ENCODE measurements around the gene BACH2.
A peak's percentile ranks its signal among the peaks of the same experiment; 100 is the strongest.

Gene BACH2

GRCh38 chr6:90227213-90227612 lies 69.4 kb downstream of the BACH2 start:
- Mint-ChIP-seq H3K4me3 (no peak overlapping the region), H3K36me3 (ENCODE audit: low read depth) (peaks cover 83% of the 10 kb centered on the region), H3K4me1 (peaks cover 83% of the 10 kb centered on the region), H3K27me3 (no peaks in the 10 kb centered on the region), H3K9me3 (peaks cover 20% of the 10 kb centered on the region), H3K27ac (peak overlapping the region; percentile 73)
- ATAC-seq, result no peak
- DNase-seq, result no peak

GRCh38 chr6:90226257-90226656 lies 70.4 kb downstream of the BACH2 start:
- peaks cover 74% of the 10 kb centered on the region for H3K4me1 Mint-ChIP-seq
- peaks cover 22% of the 10 kb centered on the region for H3K9me3 Mint-ChIP-seq
- no peak overlapping the region for H3K4me3 Mint-ChIP-seq
- peak; percentile 79 for ATAC-seq
- no peaks in the 10 kb centered on the region for H3K27me3 Mint-ChIP-seq
- peak overlapping the region; percentile 73 for H3K27ac Mint-ChIP-seq
- no peak for DNase-seq
- peaks cover 83% of the 10 kb centered on the region for H3K36me3 Mint-ChIP-seq (ENCODE audit: low read depth)

DNA sequence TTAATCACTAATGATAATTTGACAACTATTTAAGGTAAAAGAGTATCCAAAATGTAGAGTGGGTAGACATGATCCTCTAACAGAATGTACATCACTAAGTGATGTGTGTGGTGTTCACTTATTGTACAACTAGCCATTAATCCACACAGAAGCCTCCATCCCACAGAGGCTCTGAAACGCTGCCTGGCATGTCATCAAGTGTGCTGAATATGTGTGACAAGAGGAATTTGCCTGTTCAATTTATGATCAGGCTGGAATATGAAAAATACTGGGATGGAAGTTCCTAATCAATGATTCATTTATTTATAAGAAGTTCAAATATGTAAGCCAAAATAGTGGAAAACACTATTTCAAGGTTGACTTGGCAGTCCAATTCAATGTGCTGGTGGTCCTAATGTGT lies 72.4 kb downstream of the BACH2 start:
- Mint-ChIP-seq H3K4me3 (no peak overlapping the region), H3K27me3 (no peaks in the 10 kb centered on the region), H3K4me1 (peaks cover 54% of the 10 kb centered on the region), H3K27ac (no peak overlapping the region), H3K36me3 (ENCODE audit: low read depth) (peaks cover 64% of the 10 kb centered on the region), H3K9me3 (peaks cover 22% of the 10 kb centered on the region)
- ATAC-seq (no peak), DNase-seq (no peak)

DNA sequence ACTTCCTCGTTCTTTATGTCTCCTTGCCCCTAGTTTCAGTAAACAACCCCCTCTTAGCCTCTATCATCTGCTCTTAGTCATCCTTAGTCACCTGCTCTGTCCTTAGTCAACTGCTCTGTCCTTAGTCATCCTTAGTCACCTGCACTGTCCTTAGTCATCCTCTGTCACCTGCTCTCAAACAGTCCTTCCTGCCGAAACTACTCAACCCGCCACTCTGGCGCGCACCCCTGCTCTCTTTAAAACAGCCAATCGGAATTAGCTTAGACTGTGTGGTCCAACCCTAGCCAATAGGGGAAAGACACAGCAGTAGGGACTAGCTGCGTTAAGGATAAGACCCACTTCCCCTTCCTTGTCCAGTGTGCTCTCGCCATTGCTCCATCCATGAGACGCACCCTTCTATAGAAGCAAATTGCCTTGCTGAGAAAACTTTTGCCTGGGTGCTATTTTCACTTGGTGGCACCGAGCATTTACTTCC lies 73.9 kb downstream of the BACH2 start:
- Mint-ChIP-seq H3K27me3 (no peaks in the 10 kb centered on the region), H3K4me3 (peak overlapping the region; percentile 19), H3K36me3 (ENCODE audit: low read depth) (peaks cover 57% of the 10 kb centered on the region), H3K4me1 (peaks cover 40% of the 10 kb centered on the region), H3K27ac (peak overlapping the region; percentile 89), H3K9me3 (peaks cover 22% of the 10 kb centered on the region)
- ATAC-seq, result peak; percentile 63
- no peak for DNase-seq

DNA sequence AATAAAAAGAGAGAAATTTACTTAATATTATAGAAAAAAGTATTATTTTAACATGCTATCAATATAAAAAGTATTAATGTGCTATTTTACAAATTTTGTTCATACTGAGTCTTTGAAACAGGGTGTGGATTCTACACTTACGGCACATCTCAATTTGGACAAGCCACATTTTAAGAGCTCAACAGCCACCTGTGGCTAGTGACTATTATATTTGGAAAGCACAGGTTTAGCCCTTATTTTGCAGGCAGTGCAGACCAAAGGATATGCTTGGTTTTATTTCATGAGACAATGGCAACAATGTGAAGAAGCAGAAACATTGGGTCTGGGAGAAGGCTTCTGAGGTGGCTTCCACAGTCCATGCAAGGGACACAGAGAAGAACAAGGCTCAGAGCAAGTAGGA lies 74.6 kb downstream of the BACH2 start:
- DNase-seq (no peak), ATAC-seq (no peak)
- Mint-ChIP-seq H3K27ac (peak overlapping the region; percentile 89), H3K9me3 (peaks cover 22% of the 10 kb centered on the region), H3K4me3 (no peak overlapping the region), H3K27me3 (no peaks in the 10 kb centered on the region), H3K4me1 (peaks cover 32% of the 10 kb centered on the region), H3K36me3 (ENCODE audit: low read depth) (peaks cover 54% of the 10 kb centered on the region)

DNA sequence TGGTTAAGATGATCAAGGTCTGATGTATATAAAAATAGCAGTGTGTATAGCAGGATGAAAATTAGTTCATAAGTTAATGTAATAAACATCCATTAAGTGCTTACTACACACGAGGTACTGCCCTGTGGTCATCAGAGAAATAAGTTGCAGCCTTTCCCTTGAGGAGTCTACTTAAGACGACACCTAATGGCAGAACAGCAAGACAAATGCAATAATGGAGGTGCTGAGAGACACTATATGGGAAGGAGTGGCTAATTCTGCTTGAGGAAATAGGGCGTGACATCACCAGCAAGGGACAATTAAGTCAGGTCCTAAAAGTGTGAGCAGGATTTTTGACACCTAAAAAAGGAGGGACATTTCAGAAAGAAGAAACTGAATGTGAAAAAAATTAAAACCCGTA lies 75.2 kb downstream of the BACH2 start:
- ATAC-seq, result no peak
- H3K36me3 Mint-ChIP-seq (ENCODE audit: low read depth), result peaks cover 53% of the 10 kb centered on the region
- no peak overlapping the region for H3K4me3 Mint-ChIP-seq
- no peaks in the 10 kb centered on the region for H3K27me3 Mint-ChIP-seq
- no peak overlapping the region for H3K27ac Mint-ChIP-seq
- H3K9me3 Mint-ChIP-seq, result peaks cover 22% of the 10 kb centered on the region
- H3K4me1 Mint-ChIP-seq, result peaks cover 26% of the 10 kb centered on the region
- DNase-seq, result no peak

GRCh38 chr6:90220273-90220672 lies 76.4 kb downstream of the BACH2 start:
- peaks cover 51% of the 10 kb centered on the region for H3K36me3 Mint-ChIP-seq (ENCODE audit: low read depth)

DNA sequence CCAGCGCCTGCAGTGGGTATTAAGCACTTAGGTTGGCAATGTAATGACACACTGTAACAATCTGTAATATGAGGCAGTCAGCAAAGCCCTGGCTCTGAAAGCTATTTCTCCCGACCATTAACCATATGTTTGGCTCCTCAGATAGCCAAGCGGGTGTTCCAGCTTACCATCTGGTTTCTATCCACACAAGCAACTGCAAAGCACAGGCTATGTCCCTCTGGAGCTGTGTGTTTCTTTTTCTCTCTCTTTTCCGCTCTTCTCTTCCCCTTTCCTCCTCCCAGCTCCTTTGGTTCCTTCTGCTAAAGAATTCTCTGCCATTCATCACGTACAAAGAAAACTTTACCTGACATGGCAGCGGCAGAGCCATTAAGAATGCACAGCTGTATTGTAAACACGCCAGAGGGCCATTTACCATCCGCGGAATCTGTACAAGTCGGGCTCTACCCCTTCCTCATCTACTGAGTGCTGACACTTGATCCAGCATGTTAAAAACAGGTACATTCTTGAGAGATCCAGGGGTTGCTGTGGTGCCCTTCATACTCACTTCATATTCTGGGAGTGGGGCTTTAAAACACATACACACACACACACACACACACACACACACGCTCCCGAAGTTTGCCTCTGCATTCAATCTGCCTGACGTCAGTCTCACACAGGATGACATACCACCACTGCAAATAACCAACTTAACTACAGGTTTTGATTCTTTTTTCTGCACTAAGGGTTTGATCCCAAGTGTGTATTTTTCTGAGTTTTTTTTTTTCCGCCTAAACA lies 77.2 kb downstream of the BACH2 start:
- Mint-ChIP-seq H3K27me3 (no peaks in the 10 kb centered on the region), H3K36me3 (ENCODE audit: low read depth) (peaks cover 48% of the 10 kb centered on the region), H3K4me1 (peaks cover 9% of the 10 kb centered on the region), H3K27ac (no peak overlapping the region), H3K4me3 (no peak overlapping the region), H3K9me3 (peaks cover 22% of the 10 kb centered on the region)
- DNase-seq, result no peak
- no peak for ATAC-seq

More at GRCh38 chr6:90220273-90220672, 76.4 kb downstream of the BACH2 start:
- H3K4me3 Mint-ChIP-seq, result no peak overlapping the region
- DNase-seq (no peak), ATAC-seq (no peak)
- peaks cover 22% of the 10 kb centered on the region for H3K9me3 Mint-ChIP-seq
- no peaks in the 10 kb centered on the region for H3K27me3 Mint-ChIP-seq
- H3K4me1 Mint-ChIP-seq, result peaks cover 15% of the 10 kb centered on the region
- no peak overlapping the region for H3K27ac Mint-ChIP-seq

DNA sequence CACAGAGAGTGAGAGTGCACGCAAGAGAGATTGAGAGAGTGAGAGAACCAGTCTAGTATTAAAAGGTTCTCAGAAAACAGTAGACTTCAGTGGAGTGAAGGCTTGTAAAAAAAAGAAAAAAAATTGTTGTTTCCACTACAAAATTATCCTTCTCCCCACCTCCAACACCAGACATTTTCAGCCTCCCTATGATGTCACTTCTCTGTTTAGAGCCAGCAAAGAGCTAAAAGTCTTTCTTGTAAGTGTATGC lies 77.8 kb downstream of the BACH2 start:
- H3K9me3 Mint-ChIP-seq, result peaks cover 18% of the 10 kb centered on the region
- peaks cover 8% of the 10 kb centered on the region for H3K4me1 Mint-ChIP-seq
- DNase-seq (no peak), ATAC-seq (peak; percentile 14)
- no peak overlapping the region for H3K4me3 Mint-ChIP-seq
- no peaks in the 10 kb centered on the region for H3K27me3 Mint-ChIP-seq
- peaks cover 43% of the 10 kb centered on the region for H3K36me3 Mint-ChIP-seq (ENCODE audit: low read depth)
- no peak overlapping the region for H3K27ac Mint-ChIP-seq

DNA sequence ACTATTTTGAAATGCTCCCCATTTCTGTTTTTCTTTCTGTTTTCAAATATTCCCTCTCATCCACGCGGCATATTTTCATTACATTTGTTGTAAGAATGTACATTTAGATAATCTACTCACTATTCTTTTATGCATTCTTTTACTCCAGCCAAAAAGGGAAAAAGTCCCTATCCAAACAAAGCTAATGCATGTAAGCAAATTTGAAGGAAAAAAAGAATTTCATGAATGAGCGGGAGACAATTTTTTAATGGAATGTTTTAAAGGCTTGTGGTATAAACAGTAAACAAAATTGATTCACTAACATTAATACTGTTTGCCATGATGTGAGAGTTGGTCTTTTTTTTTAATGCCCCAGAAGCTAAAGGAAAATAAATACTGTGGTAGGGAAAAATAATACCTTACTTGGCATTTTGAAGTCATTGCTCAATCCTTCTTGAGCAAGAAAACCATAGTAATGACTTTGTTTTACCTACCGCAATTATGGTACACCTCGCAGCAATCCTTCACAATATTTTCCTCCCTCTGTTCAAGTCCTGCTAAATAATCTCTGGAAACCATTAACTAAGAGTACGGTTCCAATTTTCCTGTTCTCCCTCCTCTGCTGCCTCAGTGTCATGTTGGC lies 79.0 kb downstream of the BACH2 start:
- Mint-ChIP-seq H3K9me3 (peaks cover 7% of the 10 kb centered on the region), H3K27ac (no peak overlapping the region)

DNA sequence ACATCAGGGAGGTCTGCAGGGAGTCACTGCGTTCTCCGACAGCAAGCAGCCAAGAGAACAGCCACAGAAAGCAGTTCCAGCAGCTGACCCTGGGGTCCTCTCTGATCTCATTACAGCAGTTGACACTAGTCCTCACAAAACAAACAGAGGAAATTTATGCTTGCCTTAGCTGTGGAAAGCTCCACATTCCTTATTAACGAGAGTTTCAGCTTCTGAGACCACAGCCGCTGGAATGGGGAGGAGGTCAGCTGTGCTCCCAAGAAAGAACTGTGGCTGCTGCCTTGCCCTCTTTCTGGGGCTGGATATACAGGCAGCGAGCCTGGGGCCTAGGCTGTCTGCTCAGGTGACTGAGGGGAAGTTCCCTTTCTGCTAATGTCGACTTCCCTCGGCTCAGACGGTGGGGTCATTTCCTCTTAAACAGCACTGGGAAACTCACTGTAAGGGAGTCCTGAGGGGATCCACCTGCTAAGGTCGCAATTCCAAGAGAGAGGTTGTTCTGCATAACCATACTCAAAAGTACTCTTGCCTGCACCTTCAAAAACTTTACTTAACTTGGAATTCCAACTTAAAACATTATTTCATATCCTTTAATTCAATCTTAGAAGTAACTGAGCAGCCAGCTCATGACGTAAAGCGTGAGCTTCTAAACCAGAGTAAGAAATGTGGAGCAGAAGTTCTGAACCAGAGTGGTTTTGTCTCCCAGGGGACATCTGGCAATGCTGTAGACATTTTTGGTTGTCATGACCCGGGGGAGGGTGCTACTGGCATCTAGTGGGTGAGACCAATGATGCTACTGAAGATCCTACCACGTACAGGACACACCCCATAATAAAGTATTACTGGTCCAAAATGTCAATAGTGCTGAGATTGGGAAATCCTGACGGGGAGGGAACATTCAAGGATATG lies 80.3 kb downstream of the BACH2 start:
- peak; percentile 50 for DNase-seq
- H3K9me3 Mint-ChIP-seq, result no peaks in the 10 kb centered on the region
- H3K4me3 Mint-ChIP-seq, result peak overlapping the region; percentile 19
- H3K27ac Mint-ChIP-seq, result no peak overlapping the region
- H3K36me3 Mint-ChIP-seq (ENCODE audit: low read depth), result peaks cover 35% of the 10 kb centered on the region
- H3K4me1 Mint-ChIP-seq, result peaks cover 30% of the 10 kb centered on the region
- peak; percentile 26 for ATAC-seq
- no peaks in the 10 kb centered on the region for H3K27me3 Mint-ChIP-seq

More for the DNA sequence above, 79.0 kb downstream of the BACH2 start:
- ATAC-seq (no peak), DNase-seq (no peak)
- peaks cover 17% of the 10 kb centered on the region for H3K4me1 Mint-ChIP-seq
- H3K4me3 Mint-ChIP-seq, result no peak overlapping the region
- no peaks in the 10 kb centered on the region for H3K27me3 Mint-ChIP-seq
- H3K36me3 Mint-ChIP-seq (ENCODE audit: low read depth), result peaks cover 35% of the 10 kb centered on the region

- H3K4me3 Mint-ChIP-seq, result no peak overlapping the region
- no peaks in the 10 kb centered on the region for H3K9me3 Mint-ChIP-seq
- ATAC-seq, result no peak
- no peaks in the 10 kb centered on the region for H3K27me3 Mint-ChIP-seq
- H3K4me1 Mint-ChIP-seq, result peaks cover 43% of the 10 kb centered on the region
- H3K27ac Mint-ChIP-seq, result peak overlapping the region; percentile 70
- DNase-seq, result no peak
- H3K36me3 Mint-ChIP-seq (ENCODE audit: low read depth), result peaks cover 41% of the 10 kb centered on the region
Observed at GRCh38 chr6:90214966-90215365, 81.7 kb downstream of the BACH2 start.

DNA sequence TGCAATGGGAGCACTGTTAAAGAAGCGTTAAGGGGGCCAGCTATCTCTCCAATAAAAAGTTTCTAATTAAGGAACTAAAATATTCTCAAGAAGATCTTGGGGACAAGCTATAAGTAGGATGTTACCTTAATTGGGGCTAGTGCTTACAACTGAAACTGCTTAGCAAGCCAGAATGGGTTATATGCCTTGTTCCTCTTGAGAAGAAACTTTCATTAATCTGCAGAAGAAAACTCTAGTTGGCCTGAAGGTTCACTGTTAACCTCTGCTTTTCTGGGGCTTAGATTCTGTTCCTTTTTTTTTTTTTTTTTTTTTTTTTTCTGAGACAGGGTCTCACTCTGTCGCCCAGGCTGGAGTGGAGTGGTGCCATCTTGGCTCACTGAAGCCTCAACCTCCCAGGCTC lies 82.2 kb downstream of the BACH2 start:
- H3K4me1 Mint-ChIP-seq, result peaks cover 47% of the 10 kb centered on the region

GRCh38 chr6:90212274-90212673 lies 84.4 kb downstream of the BACH2 start:
- ATAC-seq (no peak), DNase-seq (no peak)
- Mint-ChIP-seq H3K4me3 (no peak overlapping the region), H3K36me3 (ENCODE audit: low read depth) (peaks cover 62% of the 10 kb centered on the region), H3K9me3 (no peaks in the 10 kb centered on the region), H3K4me1 (peaks cover 65% of the 10 kb centered on the region), H3K27ac (peak overlapping the region; percentile 78), H3K27me3 (no peaks in the 10 kb centered on the region)

More for the DNA sequence above, 82.2 kb downstream of the BACH2 start:
- Mint-ChIP-seq H3K9me3 (no peaks in the 10 kb centered on the region), H3K36me3 (ENCODE audit: low read depth) (peaks cover 45% of the 10 kb centered on the region), H3K27ac (peak overlapping the region; percentile 70), H3K4me3 (no peak overlapping the region), H3K27me3 (no peaks in the 10 kb centered on the region)
- ATAC-seq (no peak), DNase-seq (no peak)

Data from activated naive CD8-positive, alpha-beta T cell treated with anti-CD3 and anti-CD28 coated beads, Interleukin-2, amount 50 U/mL, for 24 hours (primary cell).